ENCODE results near the gene ICAM2.

- TF ChIP-seq CTCF (IDR thresholded peaks at IDR 0.05) (peak in 1 of 4 experiments; percentile 21), POLR2A (IDR thresholded peaks at IDR 0.05) (no peak), POLR2AphosphoS5 (IDR thresholded peaks at IDR 0.05) (no peak)
Measured at GRCh38 chr17:64017381-64017980, 3.0 kb downstream of the ICAM2 start.
